T-helper 1 cell treated with Interleukin-12 subunit alpha and Interleukin-12 subunit beta and Interleukin-4 antibody, amounts not matched to agents 30 μg/mL and 1 μg/mL, for 36 hours (primary cell): ENCODE data around the gene TMEM59L.

ENCODE experiments used
- H3K27ac Mint-ChIP-seq: one replicate; pipeline ENCODE4 v1.8.0; 2021; ENCODE audit warnings: mild to moderate bottlenecking, mixed read lengths
- H3K27me3 Mint-ChIP-seq: one replicate; pipeline ENCODE4 v1.8.0; 2021; ENCODE audit warnings: low read depth, mixed read lengths
- H3K36me3 Mint-ChIP-seq: one replicate; pipeline ENCODE4 v1.8.0; 2021; ENCODE audit warnings: low read depth, mixed read lengths
- H3K4me1 Mint-ChIP-seq: one replicate; pipeline ENCODE4 v1.8.0; 2021; ENCODE audit warnings: low read depth, mixed read lengths
- H3K4me3 Mint-ChIP-seq: one replicate; pipeline ENCODE4 v1.8.0; 2021; ENCODE audit warnings: mild to moderate bottlenecking, moderate library complexity, mixed read lengths
- H3K9me3 Mint-ChIP-seq: one replicate; pipeline ENCODE4 v1.8.0; 2021; ENCODE audit warnings: mixed read lengths

Gene TMEM59L

DNA sequence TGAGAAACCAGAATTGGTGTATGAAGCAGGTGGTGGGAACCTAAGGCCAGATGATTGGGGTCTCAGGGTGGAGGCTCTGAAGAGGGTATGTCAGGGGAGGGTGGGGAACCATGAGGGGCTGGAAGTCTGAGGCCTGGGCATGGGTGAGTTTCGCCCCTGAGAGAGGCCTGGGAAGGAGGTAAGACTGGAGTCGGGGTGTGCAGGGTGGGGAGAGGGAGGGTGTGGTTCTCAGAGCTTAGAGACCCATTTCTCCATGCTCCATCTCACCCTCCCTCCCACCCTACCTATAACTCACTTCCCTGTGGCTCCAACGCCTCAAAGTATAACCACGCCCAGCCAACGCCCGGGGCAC is 23.1 kb downstream of the TMEM59L start:
- Mint-ChIP-seq H3K36me3 (no peaks in the 10 kb centered on the region), H3K27me3 (peaks cover 7% of the 10 kb centered on the region), H3K4me3 (peak overlapping the region; percentile 95), H3K9me3 (no peaks in the 10 kb centered on the region), H3K4me1 (peaks cover 27% of the 10 kb centered on the region), H3K27ac (peak overlapping the region; percentile 97)

DNA sequence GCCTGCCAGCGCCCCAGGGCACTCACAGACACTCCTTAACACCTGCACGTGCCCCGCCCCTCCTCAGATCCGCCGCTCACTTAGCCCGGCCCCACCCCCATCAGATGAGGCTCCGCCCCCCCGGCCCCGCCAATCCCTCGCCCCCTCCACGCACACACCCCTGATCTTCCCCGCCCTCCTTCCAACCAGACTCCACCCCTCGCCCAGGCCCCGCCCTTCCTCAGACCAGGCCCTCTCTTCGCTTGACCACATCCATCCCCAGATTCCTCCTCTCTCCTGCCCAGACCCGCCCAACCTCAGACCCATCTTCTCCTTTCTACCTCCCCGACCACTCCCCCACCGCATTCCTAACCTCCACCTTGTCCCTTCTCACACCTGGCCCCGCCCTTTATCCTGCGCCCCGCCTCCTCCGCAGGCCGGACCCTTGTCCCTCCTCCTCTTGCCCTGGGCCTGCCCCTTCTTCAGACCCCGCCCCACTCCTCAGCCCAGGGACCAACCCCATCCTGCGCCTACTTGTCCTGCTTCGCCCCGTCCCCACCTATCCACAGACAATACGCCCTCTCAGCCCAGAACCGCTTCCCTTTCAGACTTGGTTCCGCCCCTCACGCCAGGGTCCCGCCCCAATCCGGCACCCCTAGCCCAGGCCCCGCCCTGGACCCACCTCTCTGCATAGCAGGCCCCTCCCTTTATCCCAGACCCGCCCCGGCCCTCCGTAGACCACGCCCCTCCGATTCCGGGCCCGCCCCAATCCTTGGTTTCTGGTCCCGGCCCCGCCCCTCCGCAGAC is 23.7 kb downstream of the TMEM59L start:
- H3K36me3 Mint-ChIP-seq: no peaks in the 10 kb centered on the region
- peak overlapping the region; percentile 95 for H3K4me3 Mint-ChIP-seq
- H3K27me3 Mint-ChIP-seq: peaks cover 7% of the 10 kb centered on the region
- H3K4me1 Mint-ChIP-seq: peaks cover 27% of the 10 kb centered on the region
- H3K27ac Mint-ChIP-seq: peak overlapping the region; percentile 97
- no peaks in the 10 kb centered on the region for H3K9me3 Mint-ChIP-seq

DNA sequence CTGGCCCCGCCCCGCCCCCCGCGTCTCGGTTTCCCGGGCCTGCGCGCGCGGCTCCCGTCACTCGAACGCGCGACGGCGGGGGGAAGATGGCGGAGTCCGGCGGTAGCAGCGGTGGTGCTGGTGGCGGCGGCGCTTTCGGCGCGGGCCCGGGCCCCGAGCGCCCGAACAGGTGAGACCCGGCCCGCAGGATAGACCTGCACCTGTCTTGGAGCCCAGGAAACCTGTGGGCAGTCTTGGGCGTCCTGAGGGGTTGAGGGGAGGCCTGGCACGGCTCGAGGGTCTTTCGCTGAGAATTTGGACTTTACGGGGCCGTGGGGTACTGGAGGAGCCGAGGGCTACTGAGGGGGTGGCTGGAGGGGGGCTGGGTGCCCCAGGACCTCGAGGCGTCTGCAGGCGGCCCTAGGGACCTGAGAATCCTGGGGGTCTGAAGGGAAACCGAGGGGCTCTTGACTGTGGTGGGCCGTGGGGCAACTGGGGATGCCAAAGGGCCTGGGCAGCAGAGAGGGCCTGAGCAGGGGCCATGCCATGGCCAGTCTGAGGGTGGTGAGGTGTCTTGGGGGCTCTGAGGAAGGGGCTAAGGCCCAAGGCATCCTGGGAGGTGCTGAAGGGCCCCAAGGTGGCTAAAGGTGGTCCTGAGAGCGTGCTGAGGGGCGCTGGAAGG is 24.4 kb downstream of the TMEM59L start, which contains the start of gene KLHL26:
Gene KLHL26 (plus strand): TSS at position 60 of the 661 bp plus-strand sequence. CDS start 27 bp downstream, at position 87.
- Mint-ChIP-seq H3K27ac (peak within 1 kb of the TSS; percentile 97), H3K9me3 (no peaks in the 10 kb centered on the region), H3K4me3 (peak within 1 kb of the TSS; percentile 95), H3K27me3 (peaks cover 7% of the 10 kb centered on the region), H3K36me3 (no peaks in the 10 kb centered on the region), H3K4me1 (peaks cover 27% of the 10 kb centered on the region)

DNA sequence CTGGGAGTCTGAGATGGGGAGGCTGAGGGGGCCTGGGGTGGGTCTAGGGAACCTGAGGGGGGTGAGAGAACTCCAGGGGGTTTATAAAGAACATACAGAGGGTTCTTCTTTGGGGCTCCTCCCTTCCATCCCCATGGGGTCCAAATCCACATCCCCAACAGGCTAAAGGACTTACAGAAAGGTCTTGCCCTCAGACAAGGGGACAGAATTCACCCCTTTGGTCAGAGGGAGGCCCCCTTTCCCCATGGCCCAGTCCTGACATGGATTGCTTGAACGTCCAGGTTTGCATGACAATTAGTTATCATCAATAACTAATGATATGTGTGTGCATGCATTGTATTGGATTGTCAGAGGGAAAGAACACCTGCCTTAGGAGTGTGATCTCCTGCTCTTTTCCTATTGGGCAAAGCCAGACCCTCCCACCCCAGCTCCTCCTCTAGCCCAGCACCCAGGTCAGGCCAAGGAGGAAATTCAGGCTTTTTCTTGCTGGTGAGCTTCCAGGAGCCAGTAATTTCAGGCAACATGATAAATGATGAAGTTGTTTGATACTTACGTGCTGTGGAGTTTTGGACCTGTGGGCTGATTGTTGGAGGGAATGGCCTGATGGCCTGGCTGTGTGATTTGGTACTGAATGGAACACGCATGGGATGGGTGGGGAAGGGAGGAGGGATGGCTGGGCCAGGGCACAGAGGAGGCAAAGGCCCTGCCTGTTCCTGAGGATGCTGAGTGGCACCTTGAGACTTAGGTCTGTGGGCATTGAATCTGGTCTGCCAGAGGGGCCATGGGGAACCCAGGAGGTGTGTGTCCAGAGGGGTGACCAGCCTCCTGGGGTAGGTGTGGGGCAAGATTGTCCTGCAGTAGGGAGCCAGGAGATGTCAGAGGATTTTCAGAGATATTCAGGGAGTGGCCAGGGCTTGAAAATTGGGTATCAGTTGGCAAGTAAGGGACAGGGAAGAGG is 25.3 kb downstream of the TMEM59L start:
- Mint-ChIP-seq H3K36me3 (no peaks in the 10 kb centered on the region), H3K27me3 (peaks cover 7% of the 10 kb centered on the region), H3K9me3 (no peaks in the 10 kb centered on the region), H3K4me1 (peaks cover 27% of the 10 kb centered on the region), H3K4me3 (peak overlapping the region; percentile 95), H3K27ac (peak overlapping the region; percentile 73)

DNA sequence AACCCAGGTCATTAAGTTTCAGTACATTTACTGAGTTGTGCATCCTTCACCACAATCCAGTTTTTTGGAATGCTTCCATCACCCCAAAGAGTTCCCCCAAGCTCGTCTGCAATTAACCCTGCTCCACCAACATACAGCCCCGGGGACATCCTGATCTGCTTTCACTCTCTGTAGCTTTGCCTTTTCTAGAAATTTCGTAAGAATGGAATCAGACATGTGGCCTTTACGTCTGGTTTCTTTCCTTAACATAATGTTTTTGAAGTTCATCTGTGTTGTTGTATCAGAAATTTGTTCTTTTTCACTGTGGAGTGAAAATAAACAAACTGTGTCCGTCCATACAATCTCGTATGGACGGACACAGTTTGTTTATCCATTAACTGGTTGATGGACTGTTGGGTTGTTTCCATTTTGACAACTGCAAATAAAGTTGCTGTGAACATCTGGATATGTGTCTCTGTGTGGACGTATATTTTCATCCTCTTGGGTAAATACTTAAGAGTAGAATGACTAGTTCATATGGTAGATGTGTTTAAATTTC is 27.1 kb downstream of the TMEM59L start:
- no peaks in the 10 kb centered on the region for H3K9me3 Mint-ChIP-seq
- H3K27ac Mint-ChIP-seq: no peak overlapping the region

DNA sequence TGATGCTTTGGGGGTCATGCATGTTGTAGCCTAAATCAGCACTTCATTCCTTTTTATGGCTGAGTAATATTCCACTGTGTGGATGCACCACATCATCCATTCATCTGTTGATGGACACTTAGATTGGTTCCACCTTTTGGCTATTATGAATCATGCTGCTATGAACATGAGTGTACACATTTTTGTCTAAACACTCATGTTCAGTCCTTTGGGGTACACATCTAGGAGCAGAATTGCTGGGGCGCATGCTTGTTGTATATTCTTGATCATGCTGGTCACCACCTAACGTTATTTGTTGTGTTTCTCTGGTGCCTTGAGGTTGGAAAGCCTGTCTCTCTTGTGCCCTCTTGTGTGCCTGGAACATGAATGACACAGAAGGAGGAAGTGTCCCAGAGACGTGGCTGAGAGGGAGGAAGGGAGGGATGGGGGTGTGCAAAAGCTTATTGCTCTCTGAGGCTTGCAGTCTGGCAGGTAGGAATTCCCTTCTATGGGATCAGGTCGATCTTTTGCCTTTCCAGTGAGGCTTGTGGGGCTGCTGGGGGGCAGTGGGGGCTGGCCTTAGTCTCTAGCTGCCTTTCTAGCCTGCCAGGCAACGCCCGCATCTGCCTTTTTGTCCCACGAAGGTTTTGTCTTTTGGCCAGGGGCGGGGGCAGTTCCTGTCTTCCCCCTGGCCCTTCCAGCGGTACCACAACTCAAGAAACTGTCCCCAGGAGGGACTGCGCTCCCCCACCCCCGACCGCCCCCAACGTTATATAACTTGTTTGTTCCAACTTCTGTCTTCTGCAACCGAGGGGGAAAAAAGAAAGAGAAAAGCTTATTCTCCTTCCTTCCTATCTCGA is 31.7 kb downstream of the TMEM59L start:
- no peaks in the 10 kb centered on the region for H3K9me3 Mint-ChIP-seq

More for the DNA sequence above, 27.1 kb downstream of the TMEM59L start:
- peaks cover 26% of the 10 kb centered on the region for H3K4me1 Mint-ChIP-seq
- H3K4me3 Mint-ChIP-seq: no peak overlapping the region
- H3K27me3 Mint-ChIP-seq: peaks cover 3% of the 10 kb centered on the region
- H3K36me3 Mint-ChIP-seq: peaks cover 3% of the 10 kb centered on the region

DNA sequence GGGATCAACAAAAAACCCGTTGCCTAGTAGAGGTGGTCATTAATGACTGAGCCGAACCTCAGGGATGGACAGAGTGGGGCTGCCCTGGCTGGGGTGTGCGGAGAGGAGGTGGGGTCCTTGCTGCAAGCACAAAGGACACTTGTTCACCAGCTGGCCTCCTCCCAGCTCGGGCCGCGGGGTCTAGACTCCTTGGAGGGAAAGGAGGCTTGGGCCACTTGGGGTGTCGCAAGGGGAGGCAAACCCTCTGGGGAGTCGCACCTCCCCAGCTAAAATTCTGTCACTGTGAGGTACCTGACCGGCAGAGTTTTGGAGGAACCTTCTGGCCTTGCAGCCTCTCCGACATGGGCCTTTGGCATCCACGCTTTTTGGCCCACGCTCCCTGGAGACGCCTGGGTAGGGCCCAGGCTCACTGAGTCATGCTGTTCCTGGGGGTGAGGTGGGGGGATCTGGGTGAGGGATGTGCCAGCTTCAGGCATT is 32.4 kb downstream of the TMEM59L start:
- Mint-ChIP-seq H3K27ac (no peak overlapping the region), H3K27me3 (no peaks in the 10 kb centered on the region), H3K9me3 (no peaks in the 10 kb centered on the region), H3K4me3 (no peak overlapping the region), H3K4me1 (peaks cover 8% of the 10 kb centered on the region), H3K36me3 (peaks cover 3% of the 10 kb centered on the region)

More for the DNA sequence above, 31.7 kb downstream of the TMEM59L start:
- Mint-ChIP-seq H3K4me3 (no peak overlapping the region), H3K36me3 (peaks cover 3% of the 10 kb centered on the region), H3K27me3 (no peaks in the 10 kb centered on the region), H3K4me1 (peaks cover 9% of the 10 kb centered on the region), H3K27ac (no peak overlapping the region)

DNA sequence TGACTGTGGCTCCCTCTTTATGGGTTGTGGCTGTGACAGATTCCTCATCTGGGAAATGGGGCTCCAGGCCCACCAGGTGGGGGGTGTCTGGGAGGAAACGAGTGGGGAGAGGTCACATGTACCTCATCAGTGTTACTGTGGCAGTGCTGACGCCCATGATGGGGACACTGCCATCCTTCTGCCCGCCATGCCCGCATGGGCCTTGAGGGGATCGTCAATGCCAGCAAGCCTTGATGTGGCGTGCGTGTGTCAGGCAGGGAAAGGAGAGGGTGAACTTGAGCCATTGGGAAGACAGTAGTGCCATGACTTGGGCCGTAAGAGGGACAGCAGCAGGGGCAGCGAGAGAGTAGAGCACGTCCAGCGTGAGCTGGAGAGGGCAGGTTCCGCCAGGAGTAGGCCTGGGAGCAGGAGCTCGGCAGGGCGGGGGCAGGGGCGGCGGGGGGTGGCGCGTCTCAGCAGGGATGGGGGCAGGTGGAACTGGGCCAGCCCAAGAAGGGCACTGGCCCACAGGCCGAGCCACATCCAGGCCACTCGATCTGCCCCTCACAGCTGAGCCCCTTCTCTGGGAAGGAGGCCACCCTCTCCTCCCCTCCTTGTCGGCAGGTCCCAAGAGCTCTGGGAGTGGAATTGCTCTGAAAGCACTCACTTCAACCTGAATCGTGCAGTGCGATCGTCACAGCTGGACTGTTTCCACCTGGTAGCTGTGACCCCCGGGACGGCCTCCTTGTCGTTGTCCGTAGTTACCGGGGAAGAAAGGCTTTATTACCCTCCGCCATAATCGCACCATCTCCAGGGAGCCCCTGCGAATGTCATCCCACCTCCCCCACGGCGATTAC is 34.1 kb downstream of the TMEM59L start:
- no peak overlapping the region for H3K27ac Mint-ChIP-seq
- H3K27me3 Mint-ChIP-seq: no peaks in the 10 kb centered on the region
- H3K4me1 Mint-ChIP-seq: peaks cover 8% of the 10 kb centered on the region
- H3K9me3 Mint-ChIP-seq: no peaks in the 10 kb centered on the region
- H3K36me3 Mint-ChIP-seq: peaks cover 3% of the 10 kb centered on the region
- no peak overlapping the region for H3K4me3 Mint-ChIP-seq

DNA sequence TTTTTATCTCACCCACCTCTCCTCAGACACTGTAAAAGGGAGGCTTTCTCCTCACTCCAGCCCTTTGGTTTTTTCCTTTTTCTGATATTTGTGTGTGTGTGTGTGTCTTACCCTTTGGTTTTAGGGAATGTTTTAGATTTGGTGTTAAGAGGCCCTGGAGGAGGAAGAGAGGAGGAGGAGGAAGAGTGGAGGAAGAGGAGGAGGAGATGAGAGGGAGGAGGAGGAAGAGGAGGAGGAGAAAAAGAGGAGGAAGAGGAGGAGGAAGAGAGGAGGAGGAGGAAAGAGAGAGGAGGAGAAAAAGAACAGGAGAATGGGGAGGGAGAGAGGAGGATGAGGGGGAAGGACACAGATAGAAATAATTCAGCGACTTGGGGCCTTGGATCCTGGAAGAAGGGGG is 34.7 kb downstream of the TMEM59L start:
- Mint-ChIP-seq H3K27me3 (no peaks in the 10 kb centered on the region), H3K4me3 (no peak overlapping the region), H3K9me3 (no peaks in the 10 kb centered on the region), H3K36me3 (peaks cover 3% of the 10 kb centered on the region), H3K27ac (peak overlapping the region; percentile 49), H3K4me1 (peaks cover 8% of the 10 kb centered on the region)

DNA sequence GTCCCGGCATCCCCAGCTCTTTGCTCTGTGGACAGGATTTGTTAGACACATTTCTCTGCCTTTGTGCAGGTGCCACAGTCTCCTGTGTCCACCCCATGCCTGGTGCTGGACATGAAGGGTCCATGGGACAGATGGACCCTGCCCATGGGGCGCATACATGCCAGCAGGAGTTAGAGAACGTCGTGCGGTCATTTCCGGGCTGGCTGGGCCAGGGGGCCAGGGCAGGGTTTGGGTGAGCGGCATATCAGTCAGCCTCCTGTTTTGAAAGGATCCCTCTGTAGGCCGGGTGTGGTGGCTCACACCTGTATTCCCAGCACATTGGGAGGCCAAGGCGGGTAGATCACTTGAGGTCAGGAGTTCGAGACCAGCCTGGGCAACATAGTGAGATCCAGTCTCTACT is 35.1 kb downstream of the TMEM59L start:
- Mint-ChIP-seq H3K9me3 (no peaks in the 10 kb centered on the region), H3K27me3 (no peaks in the 10 kb centered on the region), H3K27ac (no peak overlapping the region), H3K36me3 (peaks cover 3% of the 10 kb centered on the region), H3K4me3 (no peak overlapping the region), H3K4me1 (peaks cover 8% of the 10 kb centered on the region)

DNA sequence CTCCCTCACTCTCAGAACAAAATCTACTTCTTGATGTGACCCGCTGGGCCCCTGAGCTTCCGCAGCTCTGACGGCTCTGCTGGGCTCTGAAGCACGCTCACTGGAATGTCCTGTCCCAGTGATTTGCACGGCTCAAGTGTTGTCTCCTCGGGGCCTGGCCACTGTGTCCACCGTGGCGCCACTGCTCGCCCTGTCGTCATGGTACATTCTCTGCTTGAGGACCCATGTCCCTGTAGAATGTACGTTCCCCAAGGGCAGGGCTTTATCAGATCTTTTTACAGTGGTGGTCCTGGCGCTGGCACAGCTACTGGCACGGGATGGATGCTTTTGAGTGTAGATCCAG is 36.3 kb downstream of the TMEM59L start:
- Mint-ChIP-seq H3K36me3 (peaks cover 1% of the 10 kb centered on the region), H3K4me1 (peaks cover 8% of the 10 kb centered on the region), H3K27ac (no peak overlapping the region), H3K4me3 (no peak overlapping the region), H3K27me3 (no peaks in the 10 kb centered on the region), H3K9me3 (no peaks in the 10 kb centered on the region)

DNA sequence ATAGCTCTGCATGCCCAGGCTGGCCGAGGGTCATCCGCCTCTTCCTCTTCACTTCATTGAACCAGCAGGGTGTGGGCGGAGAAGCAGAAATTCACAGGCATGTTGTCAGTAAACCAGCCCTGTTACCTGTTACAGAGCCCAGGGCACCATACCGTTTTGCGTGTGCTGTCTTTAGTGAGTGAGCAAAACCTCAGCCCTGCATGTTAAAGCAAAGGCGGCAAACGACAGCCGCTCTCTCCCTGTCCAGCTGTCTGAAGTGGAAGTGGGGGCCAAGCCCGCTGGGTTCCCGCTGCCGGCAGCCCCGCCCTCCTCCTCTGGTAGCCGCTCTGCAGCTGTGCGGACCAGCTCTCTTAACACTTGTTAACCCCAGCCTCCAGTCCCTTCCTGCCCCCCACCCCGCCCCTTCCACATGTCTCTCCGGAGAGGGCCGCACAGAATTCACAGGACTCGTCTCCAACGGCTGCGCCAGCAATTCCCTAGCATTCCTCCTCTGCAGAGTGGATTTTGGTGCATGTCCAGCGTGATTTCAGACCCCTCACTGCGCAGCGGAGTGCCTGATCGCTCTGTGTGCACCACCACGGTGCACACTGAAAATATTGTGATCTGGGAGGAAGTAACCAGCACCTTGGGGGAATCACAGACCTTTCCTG is 36.8 kb downstream of the TMEM59L start:
- no peak overlapping the region for H3K4me3 Mint-ChIP-seq
- no peaks in the 10 kb centered on the region for H3K36me3 Mint-ChIP-seq
- H3K4me1 Mint-ChIP-seq: peaks cover 8% of the 10 kb centered on the region
- H3K9me3 Mint-ChIP-seq: no peaks in the 10 kb centered on the region
- no peaks in the 10 kb centered on the region for H3K27me3 Mint-ChIP-seq
- no peak overlapping the region for H3K27ac Mint-ChIP-seq
